HFF-Myc (cell line): Measurements from ENCODE around the gene HOXD9.

Experiments used
- DNase-seq: peaks from one replicate; pipeline ENCODE4 v3.0.0-alpha.2; 2011; ENCODE audit warnings: low read depth; ENCODE audit errors: extremely low read depth
- H3K4me3 ChIP-seq: replicated peaks from 2 replicates; pipeline ENCODE4 v1.5.1; 2011; ENCODE audit warnings: low read depth, mild to moderate bottlenecking, control low read depth, low read length
- CTCF ChIP-seq: IDR thresholded peaks from 2 replicates; pipeline ENCODE4 v1.5.1; 2012; ENCODE audit warnings: mild to moderate bottlenecking, low read depth, low read length, control low read depth; ENCODE audit errors: missing control alignments

Gene HOXD9

GRCh38 chr2:176158186-176158591 lies 35.7 kb downstream of the HOXD9 start:
- no peak overlapping the region for H3K4me3 ChIP-seq
- no peak for DNase-seq
- TF ChIP-seq CTCF: no peak

DNA sequence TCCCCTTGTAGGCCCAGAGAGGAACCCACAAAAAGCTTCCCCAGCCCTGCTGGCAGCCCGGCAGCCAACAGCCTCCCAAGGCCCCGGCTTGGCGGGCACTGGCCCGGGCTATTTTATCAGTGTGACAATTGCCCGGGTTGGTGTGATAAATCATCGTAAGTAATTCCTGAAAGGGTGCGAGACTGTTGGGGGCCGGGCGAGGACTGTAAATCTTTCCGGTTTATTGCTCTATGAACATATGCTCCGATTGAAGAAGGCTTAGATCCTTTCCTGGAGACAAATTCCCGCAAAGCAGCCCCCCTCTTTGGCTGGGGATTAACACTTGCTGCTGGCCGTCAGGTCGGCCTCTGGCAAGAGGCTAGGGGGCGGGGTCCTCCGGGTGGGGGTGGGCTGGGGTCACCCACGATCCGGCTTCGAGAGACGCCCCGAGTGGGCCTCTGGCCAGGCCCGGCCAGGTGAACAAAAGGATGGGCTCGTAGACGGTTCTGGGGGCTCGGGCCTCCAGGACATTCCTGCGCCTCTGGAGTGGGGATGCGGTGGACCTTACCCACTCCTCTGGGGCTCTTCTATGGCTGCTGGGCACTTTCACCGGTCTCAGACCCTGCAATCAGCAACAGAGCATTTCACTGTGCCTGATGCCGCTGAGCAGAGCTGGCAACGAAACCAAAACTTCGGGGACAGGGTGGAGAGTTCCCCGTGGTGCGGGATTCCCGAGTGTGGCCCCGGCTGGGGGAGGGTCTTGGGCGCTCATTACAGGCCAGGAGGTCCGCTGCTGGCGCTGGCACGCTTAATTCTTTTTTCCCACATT lies 36.5 kb downstream of the HOXD9 start:
- TF ChIP-seq CTCF: no peak
- H3K4me3 ChIP-seq: no peak overlapping the region
- DNase-seq: no peak

GRCh38 chr2:176159663-176160250 lies 37.2 kb downstream of the HOXD9 start:
- no peak for TF ChIP-seq CTCF
- DNase-seq: no peak
- no peak overlapping the region for H3K4me3 ChIP-seq

DNA sequence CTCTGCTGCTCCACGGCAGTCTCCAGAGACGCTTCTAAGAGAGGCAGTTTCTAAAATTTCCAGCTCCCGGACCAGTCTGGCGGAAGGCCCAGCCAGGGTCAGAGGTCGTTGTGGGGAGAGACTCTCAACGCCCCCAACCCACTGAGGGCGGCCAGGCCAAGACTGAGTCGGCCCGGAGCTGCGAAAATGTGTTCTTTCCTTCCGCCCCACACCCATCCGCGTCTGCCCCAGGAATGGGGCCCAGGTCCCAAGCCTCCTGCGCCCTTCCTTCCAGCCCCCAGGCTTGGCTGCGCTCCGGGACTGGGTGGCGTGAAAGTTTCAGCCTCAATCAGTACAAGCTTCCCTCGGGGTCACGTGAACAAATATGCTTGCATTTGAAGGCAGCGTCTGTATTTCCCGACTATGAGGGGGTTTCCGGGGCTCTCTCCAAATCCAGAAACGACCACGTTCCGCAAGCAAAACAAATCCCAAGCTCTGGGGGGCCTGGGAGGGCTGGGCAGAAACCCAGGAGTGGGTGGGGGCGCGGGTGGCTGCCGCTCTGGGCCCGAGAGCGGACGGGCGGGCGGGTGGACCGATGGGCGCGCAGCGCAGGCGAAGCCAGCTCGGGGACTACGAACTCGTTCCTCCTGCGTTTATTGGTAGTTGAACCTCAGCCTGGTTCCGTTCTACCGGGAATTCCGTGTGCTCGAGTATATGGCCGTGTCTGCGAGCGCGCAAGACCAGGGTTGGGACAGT lies 37.9 kb downstream of the HOXD9 start:
- TF ChIP-seq CTCF: no peak
- no peak overlapping the region for H3K4me3 ChIP-seq
- no peak for DNase-seq

- no peak overlapping the region for H3K4me3 ChIP-seq
- DNase-seq: no peak
- no peak for TF ChIP-seq CTCF
Measured at GRCh38 chr2:176160986-176161824, 38.7 kb downstream of the HOXD9 start.
